ENCODE measurements around the gene POMC. TPM values are rescaled to one million over a fixed set of nuclear protein-coding genes. Genes with fewer than 3 reads are reported as not detected.

POMC gene
- total and polyA plus RNA-seq, 2 experiments from 2014 or later, result 4.4 to 6.0 TPM

GRCh38 chr2:25204190-25204838 lies 35.9 kb upstream of the POMC start:
- no peaks in the 10 kb centered on the region for H3K36me3 ChIP-seq (replicated peaks; ENCODE audit: insufficient read depth, low read depth)
- TF ChIP-seq EZH2phosphoT487 (IDR thresholded peaks at IDR 0.05; ENCODE audit: low read depth, severe bottlenecking, unreplicated experiment) (no peak), EZH2 (IDR thresholded peaks at IDR 0.05; ENCODE audit: borderline replicate concordance) (no peak), CTCF (IDR thresholded peaks at IDR 0.05; ENCODE audit: poor library complexity) (no peak)
- H4K20me1 ChIP-seq (ENCODE audit: insufficient read depth, poor library complexity, severe bottlenecking), result no peaks in the 10 kb centered on the region
- H3K27me3 ChIP-seq, result no peaks in the 10 kb centered on the region
- 72% methylated on average over 57 of the region's 59 CpGs for WGBS (ENCODE audit: low lambda C conversion rate, missing lambda C conversion rate)
- H3K4me1 ChIP-seq (ENCODE audit: insufficient read depth), result no peaks in the 10 kb centered on the region
- peak overlapping the region; percentile 56 for H3K4me2 ChIP-seq
- H2AFZ ChIP-seq, result no peak overlapping the region
- no peak overlapping the region for H3K27ac ChIP-seq
- H3K79me2 ChIP-seq, result no peaks in the 10 kb centered on the region
- no peaks in the 10 kb centered on the region for H3K9me2 ChIP-seq (replicated peaks; ENCODE audit: insufficient read depth)
- no peak overlapping the region for H3K4me3 ChIP-seq
- no peak for DNase-seq (ENCODE audit: low spot score)
- no peaks in the 10 kb centered on the region for H3K9me3 ChIP-seq (ENCODE audit: low read depth)

GRCh38 chr2:25202275-25202674 lies 33.9 kb upstream of the POMC start:
- Histone ChIP-seq H3K79me2 (no peaks in the 10 kb centered on the region), H3K4me1 (ENCODE audit: insufficient read depth) (peaks cover 5% of the 10 kb centered on the region), H3K27ac (no peak overlapping the region), H3K9me3 (ENCODE audit: low read depth) (no peaks in the 10 kb centered on the region), H3K4me2 (no peak overlapping the region), H3K4me3 (no peak overlapping the region), H3K27me3 (no peaks in the 10 kb centered on the region), H3K36me3 (replicated peaks; ENCODE audit: insufficient read depth, low read depth) (no peaks in the 10 kb centered on the region), H2AFZ (no peak overlapping the region), H4K20me1 (ENCODE audit: insufficient read depth, poor library complexity, severe bottlenecking) (no peaks in the 10 kb centered on the region), H3K9me2 (replicated peaks; ENCODE audit: insufficient read depth) (no peaks in the 10 kb centered on the region)
- DNase-seq (ENCODE audit: low spot score), result no peak
- TF ChIP-seq EZH2phosphoT487 (IDR thresholded peaks at IDR 0.05; ENCODE audit: low read depth, severe bottlenecking, unreplicated experiment) (no peak), EZH2 (IDR thresholded peaks at IDR 0.05; ENCODE audit: borderline replicate concordance) (no peak), CTCF (IDR thresholded peaks at IDR 0.05; ENCODE audit: poor library complexity) (no peak)
- 94% methylated on average over 11 of the region's 11 CpGs for WGBS (ENCODE audit: low lambda C conversion rate, missing lambda C conversion rate)

DNA sequence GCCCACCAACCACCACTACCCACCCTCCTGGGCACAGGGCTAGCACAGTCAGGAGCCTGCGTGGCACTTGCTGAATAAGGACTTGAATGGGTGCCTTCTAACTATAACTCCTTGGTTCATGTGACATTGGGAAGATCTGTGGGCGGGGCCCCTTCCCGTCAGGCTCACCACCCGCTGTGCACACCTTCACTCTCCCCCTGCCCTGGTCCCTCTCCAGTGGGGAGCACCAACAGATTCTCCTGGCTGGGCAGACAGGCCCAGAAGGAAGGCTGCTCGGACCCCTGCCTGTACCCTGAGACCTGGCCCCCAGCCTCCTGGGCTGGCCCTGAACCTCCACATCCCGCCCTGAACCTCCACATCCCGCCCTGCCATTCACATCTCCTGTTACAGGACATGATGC lies 33.4 kb upstream of the POMC start:
- H2AFZ ChIP-seq, result no peak overlapping the region
- DNase-seq (ENCODE audit: low spot score), result no peak
- 91% methylated on average over 4 of the region's 7 CpGs for WGBS (ENCODE audit: low lambda C conversion rate, missing lambda C conversion rate)

More for the DNA sequence above, 33.4 kb upstream of the POMC start:
- Histone ChIP-seq H4K20me1 (ENCODE audit: insufficient read depth, poor library complexity, severe bottlenecking) (no peaks in the 10 kb centered on the region), H3K36me3 (replicated peaks; ENCODE audit: insufficient read depth, low read depth) (no peaks in the 10 kb centered on the region), H3K9me3 (ENCODE audit: low read depth) (no peaks in the 10 kb centered on the region), H3K4me2 (no peak overlapping the region), H3K9me2 (replicated peaks; ENCODE audit: insufficient read depth) (no peaks in the 10 kb centered on the region), H3K4me1 (ENCODE audit: insufficient read depth) (peaks cover 5% of the 10 kb centered on the region), H3K27me3 (no peaks in the 10 kb centered on the region), H3K79me2 (no peaks in the 10 kb centered on the region), H3K4me3 (no peak overlapping the region), H3K27ac (no peak overlapping the region)
- TF ChIP-seq EZH2 (IDR thresholded peaks at IDR 0.05; ENCODE audit: borderline replicate concordance) (no peak), CTCF (IDR thresholded peaks at IDR 0.05; ENCODE audit: poor library complexity) (no peak), EZH2phosphoT487 (IDR thresholded peaks at IDR 0.05; ENCODE audit: low read depth, severe bottlenecking, unreplicated experiment) (no peak)

Measured in hepatocyte (in vitro differentiated cells).